ENCODE results near the gene STK4.

DNA sequence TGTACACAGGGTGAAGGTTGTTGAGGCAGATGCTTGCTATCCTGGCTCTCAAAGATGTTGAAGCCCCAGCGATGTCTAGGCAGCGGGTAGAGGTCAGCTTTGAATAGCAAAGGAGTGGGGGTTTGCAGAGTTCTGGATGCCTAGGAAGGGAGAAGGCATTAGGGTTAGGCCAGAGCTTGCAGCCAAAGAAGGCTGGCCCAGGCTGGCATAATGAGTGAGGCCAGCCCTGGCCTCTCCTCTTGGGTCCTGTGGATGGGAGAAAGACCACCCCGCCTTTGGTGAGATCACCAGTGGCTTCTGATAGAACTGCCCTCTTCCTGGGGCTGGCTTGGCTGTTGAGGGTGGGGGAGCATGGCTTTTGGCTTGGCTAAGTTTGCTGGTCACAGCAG is 149.1 kb downstream of the STK4 start:
- TF ChIP-seq EZH2 (IDR thresholded peaks at IDR 0.05; ENCODE audit: borderline replicate concordance, low read depth, low read length, severe bottlenecking): no peak
- TF ChIP-seq, protein P1, sequence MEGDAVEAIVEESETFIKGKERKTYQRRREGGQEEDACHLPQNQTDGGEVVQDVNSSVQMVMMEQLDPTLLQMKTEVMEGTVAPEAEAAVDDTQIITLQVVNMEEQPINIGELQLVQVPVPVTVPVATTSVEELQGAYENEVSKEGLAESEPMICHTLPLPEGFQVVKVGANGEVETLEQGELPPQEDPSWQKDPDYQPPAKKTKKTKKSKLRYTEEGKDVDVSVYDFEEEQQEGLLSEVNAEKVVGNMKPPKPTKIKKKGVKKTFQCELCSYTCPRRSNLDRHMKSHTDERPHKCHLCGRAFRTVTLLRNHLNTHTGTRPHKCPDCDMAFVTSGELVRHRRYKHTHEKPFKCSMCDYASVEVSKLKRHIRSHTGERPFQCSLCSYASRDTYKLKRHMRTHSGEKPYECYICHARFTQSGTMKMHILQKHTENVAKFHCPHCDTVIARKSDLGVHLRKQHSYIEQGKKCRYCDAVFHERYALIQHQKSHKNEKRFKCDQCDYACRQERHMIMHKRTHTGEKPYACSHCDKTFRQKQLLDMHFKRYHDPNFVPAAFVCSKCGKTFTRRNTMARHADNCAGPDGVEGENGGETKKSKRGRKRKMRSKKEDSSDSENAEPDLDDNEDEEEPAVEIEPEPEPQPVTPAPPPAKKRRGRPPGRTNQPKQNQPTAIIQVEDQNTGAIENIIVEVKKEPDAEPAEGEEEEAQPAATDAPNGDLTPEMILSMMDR (IDR thresholded peaks at IDR 0.05; ENCODE audit: extremely low read depth in 1 of 2, insufficient read depth in 1 of 2, low read depth in 1 of 2, low read length in 2 of 2): no peak

All from endothelial cell of umbilical vein (primary cell).